ENCODE results near the gene TRIM73.
A peak's percentile ranks its signal among the peaks of the same experiment; 100 is the strongest.
"Not testable (repeated sequence)": the region's sequence is repeated elsewhere in the genome, so short reads cannot be mapped to it uniquely, and the experiment has no call there.

TRIM73 gene

GRCh38 chr7:75415829-75416373, 20.5 kb downstream of the TRIM73 start:
- not testable (repeated sequence) for DNase-seq

GRCh38 chr7:75416787-75417186, 21.4 kb downstream of the TRIM73 start:
- not testable (repeated sequence) for DNase-seq

DNA sequence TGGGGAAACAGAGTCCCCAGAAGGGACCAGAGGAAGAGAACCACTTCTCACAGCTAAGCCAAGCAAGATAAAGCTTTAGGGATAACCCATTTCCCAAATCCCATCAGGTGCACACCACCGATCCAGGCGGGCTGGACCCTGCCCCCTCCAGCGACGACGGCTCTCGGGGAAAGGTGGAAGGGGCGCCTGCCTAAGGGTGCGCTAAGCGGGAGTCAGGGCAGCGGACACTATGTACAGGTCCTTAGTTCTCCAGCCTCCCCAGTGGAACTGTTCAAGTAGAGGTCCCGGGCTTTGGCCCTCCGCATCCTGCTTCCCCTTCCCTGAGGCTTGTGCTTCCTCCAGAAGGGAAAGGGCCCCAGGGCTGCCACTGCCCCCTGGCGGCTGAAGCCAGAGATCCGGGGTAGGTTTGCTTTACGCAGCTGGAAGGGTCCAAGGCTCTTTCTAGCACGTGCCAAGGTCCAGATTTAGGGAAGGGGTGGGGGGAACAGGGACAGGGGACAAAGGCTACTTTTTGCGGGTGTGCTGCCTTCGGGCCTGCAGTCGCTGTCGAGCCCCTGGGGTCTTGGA, 22.9 kb downstream of the TRIM73 start:
- DNase-seq: not testable (repeated sequence)

DNA sequence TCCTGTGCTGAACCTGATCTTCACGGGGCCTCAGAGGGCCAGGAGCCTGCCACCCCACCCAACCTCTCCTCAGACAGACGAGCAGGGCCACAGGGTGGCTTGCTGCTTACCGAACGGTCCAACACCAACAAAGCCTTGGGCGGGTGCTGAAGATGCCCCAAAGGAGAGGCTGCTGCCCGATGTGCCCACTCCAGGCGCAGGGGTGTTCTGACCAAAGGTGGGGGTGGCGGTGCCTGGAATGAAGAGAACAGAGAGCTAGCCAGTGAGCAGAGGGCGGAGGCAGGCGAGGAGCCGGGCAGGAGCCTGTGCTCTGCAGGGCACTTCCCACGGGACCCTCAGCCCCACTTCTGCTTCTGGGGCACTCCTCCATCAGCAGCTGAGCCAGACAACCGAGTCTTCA, 23.8 kb downstream of the TRIM73 start:
- DNase-seq: not testable (repeated sequence)

DNA sequence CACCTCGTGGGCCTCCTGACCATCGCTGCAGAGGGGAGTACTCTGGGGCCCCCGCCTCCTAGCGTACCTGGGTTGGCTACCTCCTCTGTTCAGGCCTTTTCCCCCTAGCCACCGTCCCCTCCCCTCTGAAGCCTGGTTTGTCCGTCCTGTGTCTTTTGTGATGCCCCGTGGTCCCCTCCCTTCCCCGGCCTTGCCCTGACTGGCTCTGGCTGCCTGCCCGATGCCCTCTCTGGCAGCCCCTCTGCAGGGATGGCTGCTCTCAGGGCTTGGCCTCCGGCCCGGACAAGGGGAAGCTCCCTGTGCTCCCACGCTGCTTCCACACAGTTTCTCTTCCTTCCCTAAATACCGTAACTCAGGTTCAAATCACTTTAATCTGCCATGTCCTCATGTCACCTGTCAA, 24.3 kb downstream of the TRIM73 start:
- not testable (repeated sequence) for DNase-seq

DNA sequence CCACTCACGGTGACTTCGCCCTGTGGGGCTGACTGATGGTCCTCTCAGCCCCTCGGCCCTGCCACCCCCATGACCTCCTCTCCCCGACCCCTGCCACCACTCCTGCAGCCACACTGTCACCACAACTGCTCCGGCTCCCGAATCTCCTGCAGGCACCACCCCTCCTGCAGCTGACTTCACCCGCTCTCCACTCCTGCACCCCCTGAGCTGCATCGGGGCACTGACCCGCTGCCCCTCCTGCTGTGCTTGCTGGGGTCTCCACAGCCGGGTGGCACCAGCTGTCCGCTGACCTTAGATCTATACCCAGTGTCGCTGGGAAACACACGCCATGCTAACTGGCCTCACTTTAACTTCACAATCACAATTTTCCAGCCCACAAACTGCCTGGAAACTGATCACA, 24.7 kb downstream of the TRIM73 start:
- not testable (repeated sequence) for DNase-seq

GRCh38 chr7:75421798-75422710, 26.6 kb downstream of the TRIM73 start:
- not testable (repeated sequence) for DNase-seq

DNA sequence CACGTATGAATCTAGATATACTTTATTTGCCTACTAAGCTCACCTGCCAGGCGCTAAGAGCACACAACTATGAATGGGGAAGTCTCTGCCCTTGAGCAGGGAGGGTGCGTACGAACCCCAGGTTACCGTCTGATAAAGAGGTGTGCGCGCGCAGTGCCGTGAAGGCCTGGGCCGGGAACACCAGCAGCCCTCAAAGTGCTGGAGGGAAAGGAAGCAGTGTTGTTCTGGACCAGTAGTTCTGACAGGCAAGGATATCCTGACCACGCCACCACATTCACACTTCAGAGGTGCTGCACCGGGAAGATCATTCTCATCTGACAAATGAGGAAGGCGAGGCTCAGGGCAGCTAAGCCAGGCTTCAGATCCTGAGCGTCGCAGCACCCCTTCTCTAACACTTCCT, 28.1 kb downstream of the TRIM73 start:
- DNase-seq: not testable (repeated sequence)

GRCh38 chr7:75439000-75439399, 43.6 kb downstream of the TRIM73 start:
- not testable (repeated sequence) for DNase-seq

DNA sequence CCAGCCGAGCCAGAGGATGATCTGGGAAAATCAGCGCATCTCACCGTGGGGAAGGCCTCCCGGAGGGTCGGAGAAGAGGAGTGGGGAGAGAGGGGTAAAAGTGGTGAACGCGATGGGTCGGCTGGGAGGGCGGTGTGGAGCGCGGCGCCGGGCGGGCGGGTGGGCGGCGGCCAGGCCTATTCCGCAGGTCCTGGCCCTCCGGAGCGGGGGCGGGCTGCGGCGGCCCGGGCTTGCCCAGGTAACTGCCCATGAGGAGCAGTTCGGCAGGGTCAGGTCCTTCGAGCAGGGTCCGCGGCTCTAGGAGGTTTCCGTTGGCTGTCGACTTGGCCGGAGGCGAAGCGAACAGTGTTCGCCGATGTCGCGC, 46.7 kb downstream of the TRIM73 start:
- not testable (repeated sequence) for DNase-seq

DNA sequence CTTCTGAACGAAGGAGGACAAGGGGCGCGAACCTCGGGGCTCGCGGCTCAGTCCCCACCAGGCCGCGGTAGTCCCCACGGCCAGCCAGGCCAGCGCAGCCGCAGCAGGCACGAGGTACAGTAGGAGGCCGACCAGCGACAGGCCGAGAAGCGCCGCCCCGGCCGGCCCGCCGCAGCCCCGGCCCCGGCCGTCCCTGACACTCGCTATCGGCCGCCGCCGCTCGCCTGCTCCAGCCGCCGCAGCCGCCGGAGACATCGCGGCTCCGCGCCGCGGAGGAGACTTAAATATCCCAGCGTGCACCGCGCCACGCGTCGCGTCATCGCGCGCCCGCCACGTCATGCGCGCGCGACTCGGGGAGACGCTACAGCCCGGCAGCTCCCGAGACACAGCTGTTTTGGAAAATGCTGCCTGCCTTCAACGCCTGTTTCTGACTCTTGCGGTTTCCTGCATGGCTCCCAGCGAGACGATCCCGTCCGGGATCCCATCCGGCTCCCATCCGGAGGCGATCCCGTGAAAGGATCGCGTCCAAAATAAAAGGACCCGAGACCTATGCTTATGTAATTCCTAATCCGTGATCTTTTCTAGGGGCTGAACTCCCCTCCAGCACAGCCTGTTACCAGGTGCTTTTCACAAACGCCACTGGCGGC, 47.2 kb downstream of the TRIM73 start:
- peak; percentile 21 to 37 for DNase-seq

GRCh38 chr7:75449946-75450345, 54.5 kb downstream of the TRIM73 start:
- not testable (repeated sequence) for DNase-seq

DNA sequence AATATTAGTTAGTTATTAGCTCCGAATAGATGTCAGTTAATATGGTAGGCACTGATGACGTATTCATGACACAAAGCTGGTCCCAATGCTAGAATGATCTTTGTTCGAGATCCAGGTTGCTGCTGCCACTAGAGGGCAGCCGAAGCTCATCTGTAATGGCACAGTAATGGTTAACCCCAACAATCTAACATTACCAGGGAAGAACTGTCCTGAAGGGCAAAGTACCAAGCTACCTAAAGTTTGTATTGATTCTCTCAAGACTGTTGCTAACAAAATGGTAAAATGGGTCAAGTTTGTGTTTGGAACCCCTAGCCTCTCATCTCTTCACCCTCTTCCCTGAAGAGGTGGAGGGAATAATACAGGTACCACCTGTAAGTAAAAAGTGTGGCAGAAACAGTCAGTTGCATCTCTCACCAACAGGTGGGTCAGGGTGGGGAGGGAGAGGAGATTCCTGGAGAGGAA, 57.1 kb downstream of the TRIM73 start:
- DNase-seq: not testable (repeated sequence)
